HG02852 (cell line): ENCODE results near the gene HGS.
A peak's percentile ranks its signal among the peaks of the same experiment; 100 is the strongest.

ENCODE experiments used
- ATAC-seq: cut with Tn5 transposase; IDR thresholded peaks from one replicate; pipeline ENCODE4 v1.9.1; 2021; ENCODE audit warnings: mild to moderate bottlenecking, moderate library complexity; ENCODE audit not compliant: unreplicated experiment

The HGS gene, protein sequence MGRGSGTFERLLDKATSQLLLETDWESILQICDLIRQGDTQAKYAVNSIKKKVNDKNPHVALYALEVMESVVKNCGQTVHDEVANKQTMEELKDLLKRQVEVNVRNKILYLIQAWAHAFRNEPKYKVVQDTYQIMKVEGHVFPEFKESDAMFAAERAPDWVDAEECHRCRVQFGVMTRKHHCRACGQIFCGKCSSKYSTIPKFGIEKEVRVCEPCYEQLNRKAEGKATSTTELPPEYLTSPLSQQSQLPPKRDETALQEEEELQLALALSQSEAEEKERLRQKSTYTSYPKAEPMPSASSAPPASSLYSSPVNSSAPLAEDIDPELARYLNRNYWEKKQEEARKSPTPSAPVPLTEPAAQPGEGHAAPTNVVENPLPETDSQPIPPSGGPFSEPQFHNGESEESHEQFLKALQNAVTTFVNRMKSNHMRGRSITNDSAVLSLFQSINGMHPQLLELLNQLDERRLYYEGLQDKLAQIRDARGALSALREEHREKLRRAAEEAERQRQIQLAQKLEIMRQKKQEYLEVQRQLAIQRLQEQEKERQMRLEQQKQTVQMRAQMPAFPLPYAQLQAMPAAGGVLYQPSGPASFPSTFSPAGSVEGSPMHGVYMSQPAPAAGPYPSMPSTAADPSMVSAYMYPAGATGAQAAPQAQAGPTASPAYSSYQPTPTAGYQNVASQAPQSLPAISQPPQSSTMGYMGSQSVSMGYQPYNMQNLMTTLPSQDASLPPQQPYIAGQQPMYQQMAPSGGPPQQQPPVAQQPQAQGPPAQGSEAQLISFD

DNA sequence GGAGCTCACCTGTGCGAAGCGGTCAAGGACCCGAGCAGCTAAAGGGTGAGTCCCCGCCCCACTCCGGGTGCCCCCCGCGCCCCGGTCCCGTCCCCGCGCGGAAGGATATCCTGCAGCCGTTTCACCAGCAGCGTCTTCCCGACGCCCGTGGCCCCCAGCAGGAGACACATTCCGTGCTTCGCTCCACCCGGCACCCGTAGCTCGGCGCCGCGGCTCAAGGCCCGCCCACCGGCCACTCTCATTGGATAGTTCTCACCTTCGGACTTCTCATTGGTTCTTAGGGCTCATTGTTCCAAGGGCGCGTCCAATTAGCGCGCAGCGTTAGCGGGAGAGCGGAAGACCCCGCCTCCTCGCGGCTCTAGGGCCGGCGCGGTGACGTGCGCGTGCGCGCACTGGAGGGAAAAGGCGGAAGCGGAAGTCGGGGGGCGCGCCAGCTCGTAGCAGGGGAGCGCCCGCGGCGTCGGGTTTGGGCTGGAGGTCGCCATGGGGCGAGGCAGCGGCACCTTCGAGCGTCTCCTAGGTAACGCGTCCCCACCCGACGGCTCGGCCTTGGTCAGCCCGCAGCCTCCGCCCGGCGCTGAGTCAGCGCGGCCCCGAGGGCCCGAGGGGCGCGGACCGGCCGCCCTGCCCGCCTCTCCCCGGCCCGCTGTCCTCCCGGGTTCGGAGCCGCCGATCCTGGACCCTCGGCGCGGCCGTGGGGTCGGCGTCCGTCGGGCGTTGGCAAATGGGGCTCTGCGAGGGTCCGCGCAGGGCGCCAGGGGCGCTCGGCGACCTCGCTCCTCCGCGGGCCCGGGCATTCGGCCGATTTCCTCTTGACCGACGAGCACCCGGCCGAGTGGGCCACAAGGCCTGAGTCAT is at the start of gene HGS, which contains the start of gene ARL16:
Gene HGS (plus strand): TSS at position 428 of the 858 bp plus-strand sequence. CDS start 56 bp downstream, at position 484.
Gene ARL16 (minus strand): TSS at position 214 of the 858 bp plus-strand sequence. CDS start 44 bp downstream, at position 170.
- ATAC-seq = peak; percentile 87

GRCh38 chr17:81635431-81635830 is 48.4 kb upstream of the HGS start:
- ATAC-seq = no peak

GRCh38 chr17:81635973-81636504 is 47.8 kb upstream of the HGS start:
- peak; percentile 19 for ATAC-seq

DNA sequence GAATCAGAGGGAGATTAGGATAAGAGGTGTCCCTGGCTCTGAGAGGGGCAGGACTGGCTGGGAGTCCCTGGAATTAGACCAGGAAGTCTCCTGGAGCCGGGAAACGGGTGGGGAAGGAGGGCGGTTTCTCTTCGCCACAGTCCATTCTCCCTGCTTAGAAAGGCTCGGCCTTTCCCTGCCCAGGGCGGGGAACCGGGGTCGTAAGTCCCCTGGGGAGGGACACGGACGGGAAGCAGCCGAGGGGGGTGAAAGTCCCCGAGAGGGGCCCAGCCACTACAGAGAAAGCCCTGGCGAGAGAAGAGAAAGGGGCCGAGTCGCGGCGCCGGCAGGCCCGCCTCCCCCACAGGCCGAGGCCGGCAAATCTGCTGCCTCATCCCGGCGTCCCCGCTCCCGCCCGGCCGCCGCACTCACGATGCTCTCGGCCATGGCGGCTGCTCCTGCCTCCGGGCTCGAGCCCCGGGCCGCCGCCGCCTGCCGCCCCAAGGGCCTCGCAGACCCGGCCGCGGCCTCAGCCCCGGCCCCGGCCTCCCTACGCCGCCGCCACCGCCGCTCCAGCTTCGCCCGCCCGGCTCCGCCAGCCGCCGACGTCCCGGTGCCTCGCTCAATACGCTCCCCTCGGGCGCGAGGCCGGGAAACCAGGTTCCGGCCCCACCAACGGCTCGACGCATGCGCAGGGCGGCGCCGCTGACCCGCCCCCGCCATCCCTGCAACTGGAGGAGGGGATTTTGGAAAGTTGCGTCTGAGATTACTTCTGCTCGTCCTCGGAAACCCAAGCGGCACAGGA is 47.1 kb upstream of the HGS start, which contains the start of the genes NPLOC4 and TSPAN10:
Gene NPLOC4 (minus strand): TSS at position 608 of the 784 bp plus-strand sequence. CDS start 182 bp downstream, at position 426.
Gene TSPAN10 (plus strand): TSS at position 692 of the 784 bp plus-strand sequence. CDS start 5,217 bp downstream, outside the sequence.
- peak; percentile 76 for ATAC-seq

- ATAC-seq = no peak
Observed at GRCh38 chr17:81638683-81639082, 45.1 kb upstream of the HGS start.

DNA sequence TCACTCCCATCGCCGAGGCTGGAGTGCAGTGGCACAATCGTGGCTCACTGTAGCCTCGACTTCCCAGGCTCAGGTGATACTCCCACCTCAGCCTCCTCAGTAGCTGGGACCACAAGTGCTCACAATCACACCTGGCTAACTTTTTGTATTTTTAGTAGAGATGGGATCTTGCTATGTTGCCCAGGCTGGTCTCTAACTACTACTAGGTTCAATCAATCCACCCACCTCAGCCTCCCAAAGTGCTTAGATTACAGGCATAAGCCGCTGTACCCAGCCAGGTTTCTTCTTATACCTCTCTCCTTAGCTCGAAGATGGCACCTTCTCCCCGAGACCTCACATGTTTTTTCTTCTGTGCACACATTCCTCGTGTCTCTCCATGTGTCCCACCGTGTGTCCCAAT is 43.8 kb upstream of the HGS start:
- no peak for ATAC-seq

DNA sequence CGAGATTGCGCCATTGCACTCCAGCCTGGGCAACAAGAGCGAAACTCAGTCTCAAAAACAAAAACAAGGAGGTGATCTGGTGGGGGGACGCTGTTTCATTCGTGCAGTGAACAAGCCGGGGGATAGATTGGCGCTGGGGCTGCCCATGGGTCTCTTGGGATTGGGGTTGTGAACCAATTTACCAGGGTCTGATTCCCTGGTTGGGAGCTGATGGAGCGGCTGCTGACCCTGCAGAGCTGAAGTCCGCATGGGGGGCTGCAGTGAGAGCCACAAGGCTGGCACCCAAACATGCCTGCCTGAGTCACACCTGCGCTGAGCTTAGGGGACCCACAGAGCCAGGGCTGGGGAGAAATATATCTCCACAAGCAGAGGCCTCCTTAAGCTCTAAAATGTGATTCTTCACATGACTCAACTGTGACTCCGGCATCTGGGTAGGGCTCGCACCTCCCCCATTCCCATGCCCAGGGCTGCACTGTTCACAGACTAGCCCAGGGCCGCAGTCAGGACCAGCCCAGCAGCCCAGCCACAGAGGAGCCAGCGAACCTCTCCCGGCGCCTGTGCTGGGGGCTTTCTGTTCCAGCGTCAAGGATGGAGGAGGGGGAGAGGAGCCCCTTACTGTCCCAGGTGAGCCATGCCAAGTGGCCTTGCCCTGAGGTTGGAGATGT is 41.9 kb upstream of the HGS start:
- ATAC-seq = no peak

- ATAC-seq = no peak
Observed at GRCh38 chr17:81644496-81644895, 39.3 kb upstream of the HGS start.

GRCh38 chr17:81644976-81645952 is 38.5 kb upstream of the HGS start:
- ATAC-seq = no peak

DNA sequence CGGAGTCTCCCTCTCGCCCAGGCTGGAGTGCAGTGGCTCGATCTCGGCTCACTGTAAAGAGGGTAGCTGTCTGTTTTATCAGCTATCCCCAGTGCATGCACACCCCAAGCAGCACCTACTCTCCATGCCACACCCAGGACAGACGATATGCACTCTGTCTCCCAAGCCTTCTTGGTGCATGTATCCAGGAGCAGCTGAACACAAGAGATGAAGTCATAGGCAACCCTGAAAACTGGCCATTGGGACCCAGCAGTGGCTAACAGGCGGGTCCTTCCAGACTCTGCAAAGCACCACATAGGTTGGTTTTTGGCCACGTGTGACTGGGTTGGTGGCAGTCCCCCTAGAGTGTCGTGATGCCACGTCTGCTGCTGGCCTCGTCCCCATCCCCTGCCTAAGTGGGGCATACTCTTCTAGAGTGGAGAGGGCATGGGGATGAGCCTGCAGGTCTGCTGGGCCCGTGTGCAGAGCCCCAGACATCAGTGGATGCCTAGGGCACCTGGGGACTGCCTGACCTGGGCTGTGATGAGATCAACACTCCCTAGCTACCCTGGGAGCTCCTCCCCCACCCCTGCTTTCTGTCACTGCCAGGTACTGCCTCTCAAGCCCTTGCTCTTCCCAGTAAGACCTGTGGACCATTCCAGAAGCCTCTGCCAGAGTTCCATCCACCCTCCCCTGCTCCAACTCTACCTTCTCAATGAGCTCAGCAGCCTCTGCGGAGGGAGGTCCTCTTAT is 36.8 kb upstream of the HGS start:
- no peak for ATAC-seq

GRCh38 chr17:81647640-81648012 is 36.2 kb upstream of the HGS start:
- ATAC-seq = no peak

- ATAC-seq = no peak
Observed at GRCh38 chr17:81648013-81648706, 35.7 kb upstream of the HGS start.

- ATAC-seq = no peak
Observed at GRCh38 chr17:81648707-81649085, 35.1 kb upstream of the HGS start.

GRCh38 chr17:81650951-81651350 is 32.9 kb upstream of the HGS start:
- ATAC-seq = no peak

- ATAC-seq = no peak
Observed at GRCh38 chr17:81651692-81652091, 32.1 kb upstream of the HGS start.

DNA sequence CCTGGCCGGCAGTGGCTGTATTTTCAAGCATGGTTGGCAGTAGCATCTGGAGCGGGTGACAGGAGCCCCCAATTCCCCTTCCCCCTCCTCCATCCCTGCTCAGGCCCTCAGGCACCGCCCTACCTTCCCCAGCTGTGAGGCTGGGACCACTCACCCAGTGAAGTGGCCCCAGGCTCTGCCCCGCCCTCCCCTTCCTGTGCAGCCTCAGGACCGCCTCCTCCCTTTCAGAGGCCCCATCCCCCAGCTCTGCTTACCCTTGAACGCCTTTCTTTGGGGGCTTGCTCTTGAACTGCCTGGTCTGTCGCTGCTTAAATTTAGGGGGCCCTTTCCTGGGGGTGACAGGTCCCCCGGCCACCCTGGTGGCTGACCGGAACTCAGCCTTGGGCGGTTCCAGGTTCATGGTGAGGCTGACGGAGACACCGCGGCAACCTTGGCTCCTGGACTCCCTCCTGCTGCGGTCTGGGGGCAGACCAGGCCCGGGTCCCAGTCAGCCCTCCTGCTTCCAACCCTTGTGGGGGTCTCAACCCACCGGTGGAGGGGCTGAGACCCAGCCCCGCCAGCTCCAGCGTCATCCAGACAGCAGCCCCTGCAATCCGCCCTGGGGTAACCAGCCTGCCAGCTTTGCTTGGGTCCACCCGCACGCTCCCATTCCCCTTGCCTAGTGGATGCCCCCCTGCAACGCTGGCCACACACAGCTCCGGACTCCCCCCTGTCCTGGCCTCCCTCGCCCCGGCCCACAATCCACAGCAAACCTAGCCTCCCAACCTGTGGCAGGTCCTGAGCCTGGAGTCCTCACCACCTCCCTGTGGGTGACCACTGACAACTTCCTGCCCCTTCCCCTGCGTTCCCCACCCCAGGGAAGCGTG is 30.7 kb upstream of the HGS start:
- no peak for ATAC-seq
